HepG2 (cell line): ENCODE results near the gene OR5P2.

Experiments
- ATF7-NPFF ChIP-seq: sonication (generic); formaldehyde crosslinking; IDR thresholded peaks from 2 replicates; pipeline ENCODE4 v1.8.1; 2023; ENCODE audit warnings: mild to moderate bottlenecking, low read depth, missing genetic modification reagents, moderate library complexity
- BRCA1 ChIP-seq: sonication (generic); formaldehyde crosslinking; IDR thresholded peaks from 2 replicates; pipeline ENCODE4 v1.4.0; 2020; ENCODE audit warnings: missing genetic modification reagents
- EP300 ChIP-seq, 3 experiments: sonication (generic) in 1 of 3; formaldehyde crosslinking in 1 of 3; IDR thresholded peaks; 2 replicates each; pipeline versions ENCODE4 v1.5.1 to v1.6.1; 2011 to 2020; ENCODE audit warnings: low read depth in 2 of 3, low read length in 2 of 3, borderline replicate concordance in 1 of 3, improper control_type of control experiment in 1 of 3, mild to moderate bottlenecking in 1 of 3, missing genetic modification reagents in 1 of 3, moderate library complexity in 1 of 3
- FOXK2 ChIP-seq: fragments of 450-650 bp; IDR thresholded peaks from 2 replicates; pipeline ENCODE4 v1.6.1; 2016
- FOXM1 ChIP-seq: sonication (generic); formaldehyde crosslinking; IDR thresholded peaks from 2 replicates; pipeline ENCODE4 v1.5.0; 2020; ENCODE audit warnings: missing genetic modification reagents
- MAZ ChIP-seq, 2 experiments: sonication (generic) in 1 of 2; formaldehyde crosslinking in 1 of 2; IDR thresholded peaks; 2 replicates each; pipeline versions ENCODE4 v1.5.0 to v1.6.1; 2012 to 2020; ENCODE audit warnings: low read depth in 2 of 2, mild to moderate bottlenecking in 2 of 2, borderline replicate concordance in 1 of 2, improper control_type of control experiment in 1 of 2, low read length in 1 of 2, missing genetic modification reagents in 1 of 2, moderate library complexity in 1 of 2
- MYC ChIP-seq: sonication (generic); formaldehyde crosslinking; IDR thresholded peaks from 2 replicates; pipeline ENCODE4 v1.9.0; 2021; ENCODE audit warnings: missing genetic modification reagents, borderline replicate concordance
- NFIC ChIP-seq: IDR thresholded peaks from 2 replicates; pipeline ENCODE4 v1.6.1; 2012; ENCODE audit warnings: mild to moderate bottlenecking, low read length, inconsistent platforms
- NFRKB ChIP-seq: fragments of 450-650 bp; IDR thresholded peaks from 2 replicates; pipeline ENCODE4 v1.6.1; 2017
- TGIF2 ChIP-seq: IDR thresholded peaks from 2 replicates; pipeline ENCODE4 v1.6.1; 2016; ENCODE audit warnings: control low read depth, missing compliant biosample characterization
- TF ChIP-seq, protein P1 (sequence below): sonication (generic); formaldehyde crosslinking; IDR thresholded peaks from 2 replicates; pipeline ENCODE4 v1.4.0; 2020; ENCODE audit warnings: missing genetic modification reagents
- TF ChIP-seq, protein P2 (sequence below): sonication (generic); formaldehyde crosslinking; IDR thresholded peaks from 2 replicates; pipeline ENCODE4 v1.4.0; 2020; ENCODE audit warnings: missing genetic modification reagents

DNA sequence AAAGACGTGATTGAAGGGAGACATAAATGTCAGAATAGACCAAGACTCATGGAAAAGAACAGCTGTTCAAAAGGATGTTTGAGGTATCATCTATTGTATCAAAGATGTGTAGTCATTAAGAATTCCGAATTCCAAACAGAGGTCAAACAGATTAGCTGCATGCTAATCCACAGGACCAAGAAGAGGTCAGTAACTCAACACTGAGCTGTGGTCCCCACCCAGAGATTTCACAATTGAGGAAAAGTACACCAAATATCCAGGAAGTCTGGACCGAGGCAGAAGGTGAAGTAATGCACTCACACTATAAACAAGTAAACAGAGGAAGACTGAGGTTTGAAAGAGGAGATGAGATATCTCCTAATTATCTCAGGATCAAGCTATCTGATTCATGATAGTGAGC is 29.6 kb upstream of the OR5P2 start:
- TF ChIP-seq, protein P1, sequence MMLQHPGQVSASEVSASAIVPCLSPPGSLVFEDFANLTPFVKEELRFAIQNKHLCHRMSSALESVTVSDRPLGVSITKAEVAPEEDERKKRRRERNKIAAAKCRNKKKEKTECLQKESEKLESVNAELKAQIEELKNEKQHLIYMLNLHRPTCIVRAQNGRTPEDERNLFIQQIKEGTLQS (CRISPR knock-in tag): no peak
- no peak for TF ChIP-seq ATF7-NPFF
- TF ChIP-seq MYC (CRISPR knock-in tag): no peak
- TF ChIP-seq BRCA1: no peak
- TF ChIP-seq MAZ (IDR thresholded peaks at IDR 0.05; ENCODE audit: borderline replicate concordance, low read depth, low read length): no peak
- no peak for TF ChIP-seq MAZ (CRISPR knock-in tag; IDR thresholded peaks at IDR 0.05; ENCODE audit: low read depth)
- TF ChIP-seq NFIC: no peak
- no peak for TF ChIP-seq FOXK2
- TF ChIP-seq, protein P2, sequence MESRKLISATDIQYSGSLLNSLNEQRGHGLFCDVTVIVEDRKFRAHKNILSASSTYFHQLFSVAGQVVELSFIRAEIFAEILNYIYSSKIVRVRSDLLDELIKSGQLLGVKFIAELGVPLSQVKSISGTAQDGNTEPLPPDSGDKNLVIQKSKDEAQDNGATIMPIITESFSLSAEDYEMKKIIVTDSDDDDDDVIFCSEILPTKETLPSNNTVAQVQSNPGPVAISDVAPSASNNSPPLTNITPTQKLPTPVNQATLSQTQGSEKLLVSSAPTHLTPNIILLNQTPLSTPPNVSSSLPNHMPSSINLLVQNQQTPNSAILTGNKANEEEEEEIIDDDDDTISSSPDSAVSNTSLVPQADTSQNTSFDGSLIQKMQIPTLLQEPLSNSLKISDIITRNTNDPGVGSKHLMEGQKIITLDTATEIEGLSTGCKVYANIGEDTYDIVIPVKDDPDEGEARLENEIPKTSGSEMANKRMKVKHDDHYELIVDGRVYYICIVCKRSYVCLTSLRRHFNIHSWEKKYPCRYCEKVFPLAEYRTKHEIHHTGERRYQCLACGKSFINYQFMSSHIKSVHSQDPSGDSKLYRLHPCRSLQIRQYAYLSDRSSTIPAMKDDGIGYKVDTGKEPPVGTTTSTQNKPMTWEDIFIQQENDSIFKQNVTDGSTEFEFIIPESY (CRISPR knock-in tag): no peak
- TF ChIP-seq FOXM1 (CRISPR knock-in tag): no peak
- no peak for TF ChIP-seq NFRKB
- TF ChIP-seq TGIF2 (CRISPR knock-in tag): no peak
- no peak for TF ChIP-seq EP300 (IDR thresholded peaks at IDR 0.05; ENCODE audit: low read depth in 2 of 2, low read length in 2 of 2)
- TF ChIP-seq EP300 (CRISPR knock-in tag; IDR thresholded peaks at IDR 0.05; ENCODE audit: borderline replicate concordance): no peak
